K562 (cell line): ENCODE results near the gene CRIP1. TPM values are rescaled to one million over a fixed set of nuclear protein-coding genes. Genes with fewer than 3 reads are reported as not detected.

Experiments
- ARID1B ChIP-seq: fragments of 450-650 bp; IDR thresholded peaks from 2 replicates; pipeline ENCODE4 v1.6.1; 2016; ENCODE audit warnings: antibody characterized with exemption, mild to moderate bottlenecking, inconsistent platforms
- CHCHD3 ChIP-seq: fragments of 250-450 bp; sonication (Bioruptor Pico); IDR thresholded peaks from 2 replicates; pipeline ENCODE4 v2.1.2; 2022; ENCODE audit warnings: mild to moderate bottlenecking
- CLOCK ChIP-seq: fragments of 250-450 bp; sonication (Bioruptor Pico); IDR thresholded peaks from 2 replicates; pipeline ENCODE4 v1.4.0; 2020; ENCODE audit warnings: mild to moderate bottlenecking, moderate library complexity, borderline replicate concordance
- CREM ChIP-seq: IDR thresholded peaks from 2 replicates; pipeline ENCODE4 v1.6.1; 2014; ENCODE audit warnings: antibody characterized with exemption, low read depth
- FOXA1 ChIP-seq: fragments of 450-650 bp; IDR thresholded peaks from 2 replicates; pipeline ENCODE4 v1.6.1; 2016; ENCODE audit warnings: mild to moderate bottlenecking, borderline replicate concordance
- GABPB2 ChIP-seq: fragments of 250-450 bp; sonication (Bioruptor Pico); conservative IDR thresholded peaks from 2 replicates; pipeline ENCODE4 v1.5.1; 2021; ENCODE audit warnings: mild to moderate bottlenecking
- GATAD2B ChIP-seq: fragments of 450-650 bp; IDR thresholded peaks from 2 replicates; pipeline ENCODE4 v1.6.1; 2017; ENCODE audit warnings: mild to moderate bottlenecking, borderline replicate concordance
- HOXB6 ChIP-seq: fragments of 250-450 bp; sonication (Bioruptor Pico); IDR thresholded peaks from 2 replicates; pipeline ENCODE4 v1.5.1; 2022; ENCODE audit warnings: mild to moderate bottlenecking, borderline replicate concordance
- KAT8 ChIP-seq: fragments of 450-650 bp; IDR thresholded peaks from 2 replicates; pipeline ENCODE4 v1.6.1; 2016; ENCODE audit warnings: low read depth, mild to moderate bottlenecking
- KDM5B ChIP-seq: fragments of 200-600 bp; sonication (generic); IDR thresholded peaks from 2 replicates; pipeline ENCODE4 v1.6.1; 2012; ENCODE audit warnings: low read depth, mild to moderate bottlenecking, moderate library complexity, low read length, control low read depth, inconsistent platforms; ENCODE audit not compliant: insufficient replicate concordance
- MCM5 ChIP-seq: fragments of 450-650 bp; IDR thresholded peaks from 2 replicates; pipeline ENCODE4 v1.6.1; 2016; ENCODE audit warnings: low read depth
- MITF ChIP-seq: IDR thresholded peaks from 2 replicates; pipeline ENCODE4 v1.6.1; 2014; ENCODE audit warnings: antibody characterized with exemption
- MYC ChIP-seq, 2 experiments: fragments of 250-450 bp in 1 of 2; sonication (Bioruptor Pico) in 1 of 2; IDR thresholded peaks; 2 replicates each; pipeline versions ENCODE4 v1.5.1 to v1.6.1; 2012 to 2021; ENCODE audit warnings: low read depth in 2 of 2, borderline replicate concordance in 1 of 2, improper control_type of control experiment in 1 of 2, low read length in 1 of 2, mild to moderate bottlenecking in 1 of 2, moderate library complexity in 1 of 2
- NFXL1 ChIP-seq: fragments of 450-650 bp; formaldehyde crosslinking; IDR thresholded peaks from 2 replicates; pipeline ENCODE4 v1.4.0; 2021; ENCODE audit warnings: mild to moderate bottlenecking
- PHB2 ChIP-seq: fragments of 450-650 bp; IDR thresholded peaks from 2 replicates; pipeline ENCODE4 v1.6.1; 2017; ENCODE audit warnings: low read depth
- RBM22 ChIP-seq: fragments of 200-400 bp; formaldehyde crosslinking; IDR thresholded peaks from 2 replicates; pipeline ENCODE4 v1.6.1; 2018; ENCODE audit warnings: low read length, low read depth; ENCODE audit not compliant: poor library complexity, severe bottlenecking
- RBM25 ChIP-seq: fragments of 200-400 bp; formaldehyde crosslinking; IDR thresholded peaks from 2 replicates; pipeline ENCODE4 v1.6.1; 2018; ENCODE audit warnings: low read length, low read depth, moderate library complexity; ENCODE audit not compliant: severe bottlenecking
- RFX5 ChIP-seq: IDR thresholded peaks from 2 replicates; pipeline ENCODE4 v1.6.1; 2011; ENCODE audit warnings: low read depth, mild to moderate bottlenecking, improper control_type of control experiment, low read length
- RUNX1 ChIP-seq: sonication (generic); IDR thresholded peaks from 2 replicates; pipeline ENCODE4 v1.6.1; 2016; ENCODE audit warnings: antibody characterized with exemption, low read depth
- TAF9B ChIP-seq: fragments of 450-650 bp; IDR thresholded peaks from 2 replicates; pipeline ENCODE4 v1.6.1; 2018; ENCODE audit warnings: mild to moderate bottlenecking; ENCODE audit not compliant: partially characterized antibody
- ZBED1 ChIP-seq: IDR thresholded peaks from 2 replicates; pipeline ENCODE4 v1.6.1; 2014
- ZBTB43 ChIP-seq: sonication (generic); formaldehyde crosslinking; IDR thresholded peaks from 2 replicates; pipeline ENCODE4 v1.8.0; 2023; ENCODE audit warnings: mild to moderate bottlenecking, missing genetic modification reagents
- ZEB2 ChIP-seq: fragments of 450-650 bp; IDR thresholded peaks from 2 replicates; pipeline ENCODE4 v1.6.1; 2016
- ZNF3 ChIP-seq: fragments of 250-450 bp; sonication (Bioruptor Pico); IDR thresholded peaks from 2 replicates; pipeline ENCODE4 v1.5.0; 2021; ENCODE audit warnings: mild to moderate bottlenecking, moderate library complexity
- ZNF347 ChIP-seq: fragments of 450-650 bp; formaldehyde crosslinking; IDR thresholded peaks from 2 replicates; pipeline ENCODE4 v1.4.0; 2020; ENCODE audit warnings: low read depth, mild to moderate bottlenecking, moderate library complexity
- polyA plus RNA-seq, 8 experiments: library from polyadenylated mRNA; depleted of rRNA in 4 of 8; stranded (reverse) in 5 of 8; unstranded in 3 of 8; fragments of >200 nt; fragmentation: Nextera tagmentation in 2 of 8; fragmentation: Illumina TruSeq in 1 of 8; extraction: Ambion mirVana in 2 of 8; extraction: Trizol in 1 of 8; gene quantifications; 2 replicates each; pipeline versions ENCODE4 v1.2.1 to v1.2.3, GENCODE V29; 2011 to 2014; ENCODE audit warnings: inconsistent platforms in 1 of 8, missing spikeins in 1 of 8
- total RNA-seq, 7 experiments: library from RNA; depleted of rRNA in 6 of 7; stranded (reverse); fragments of >200 nt in 6 of 7; fragmentation: Illumina TruSeq in 2 of 7; extraction: Trizol in 2 of 7; gene quantifications; 2 replicates each; pipeline versions ENCODE4 v1.2.1 to v1.2.3, GENCODE V29; 2011 to 2021; ENCODE audit warnings: low replicate concordance in 1 of 7

The CRIP1 gene
- total and polyA plus RNA-seq, 9 of the 15 experiments (the other 6 are each of a cell fraction or from before 2014, with no cell fraction given) = 0.11 to 0.58 (median 0.14) TPM; not detected in 6

GRCh38 chr14:105490572-105491365 is 4.1 kb downstream of the CRIP1 start, which contains the start of gene TEDC1 (continued):
- TF ChIP-seq RBM22 (no peak), ZBTB43 (CRISPR knock-in tag) (no peak), ZBED1 (peak; percentile 87), ZEB2 (peak; percentile 92), NFXL1 (CRISPR knock-in tag) (no peak), PHB2 (no peak), HOXB6 (no peak), TAF9B (no peak), RUNX1 (no peak), ARID1B (no peak), FOXA1 (no peak), RBM25 (peak; percentile 99), CHCHD3 (CRISPR knock-in tag) (no peak), KAT8 (no peak), GABPB2 (no peak), ZNF3 (CRISPR knock-in tag) (no peak), RFX5 (no peak), MCM5 (no peak), MYC (IDR thresholded peaks at IDR 0.05; ENCODE audit: low read depth, low read length) (peak; percentile 76), MYC (CRISPR knock-in tag; IDR thresholded peaks at IDR 0.05; ENCODE audit: borderline replicate concordance, low read depth) (no peak), GATAD2B (peak; percentile 89), KDM5B (peak; percentile 71), MITF (no peak), ZNF347 (no peak), CLOCK (CRISPR knock-in tag) (no peak), CREM (peak; percentile 63; the same call in 1 of the 2 replicates)
